Transverse colon (tissue), 4 donors: ENCODE results near the gene CYP2C9.

ENCODE experiments used
- CTCF ChIP-seq, 5 experiments: fragments of 200-600 bp in 3 of 5; fragments of 450-650 bp in 2 of 5; sonication (generic) in 3 of 5; IDR thresholded peaks; 1 replicate in 2 of 5; 2 replicates in 3 of 5; pipeline ENCODE4 v1.5.1; 2016 to 2017; ENCODE audit warnings: antibody characterized with exemption in 5 of 5, inconsistent platforms in 3 of 5, mild to moderate bottlenecking in 2 of 5, moderate library complexity in 1 of 5
- POLR2A ChIP-seq: fragments of 450-650 bp; IDR thresholded peaks from one replicate; pipeline ENCODE4 v1.6.1; 2016; ENCODE audit warnings: antibody characterized with exemption, mild to moderate bottlenecking, moderate library complexity
- POLR2AphosphoS5 ChIP-seq, 3 donors: sonication (generic); formaldehyde crosslinking; IDR thresholded peaks; one replicate each; pipeline ENCODE4 v1.6.1; 2016; ENCODE audit warnings: antibody characterized with exemption in 3 of 3

- TF ChIP-seq CTCF (IDR thresholded peaks at IDR 0.05), result no peak
- no peak for TF ChIP-seq POLR2A
- no peak for TF ChIP-seq POLR2AphosphoS5 (IDR thresholded peaks at IDR 0.05)
Measured at GRCh38 chr10:95031656-95032055, 93.2 kb downstream of the CYP2C9 start.
